ENCODE measurements around the gene PLEKHG4B. TPM values are rescaled to one million over a fixed set of nuclear protein-coding genes. Genes with fewer than 3 reads are reported as not detected.
"Not testable (repeated sequence)": the region's sequence is repeated elsewhere in the genome, so short reads cannot be mapped to it uniquely, and the experiment has no call there.

The PLEKHG4B gene
- 0.15 and 1.6 TPM in 2 replicates for total RNA-seq

DNA sequence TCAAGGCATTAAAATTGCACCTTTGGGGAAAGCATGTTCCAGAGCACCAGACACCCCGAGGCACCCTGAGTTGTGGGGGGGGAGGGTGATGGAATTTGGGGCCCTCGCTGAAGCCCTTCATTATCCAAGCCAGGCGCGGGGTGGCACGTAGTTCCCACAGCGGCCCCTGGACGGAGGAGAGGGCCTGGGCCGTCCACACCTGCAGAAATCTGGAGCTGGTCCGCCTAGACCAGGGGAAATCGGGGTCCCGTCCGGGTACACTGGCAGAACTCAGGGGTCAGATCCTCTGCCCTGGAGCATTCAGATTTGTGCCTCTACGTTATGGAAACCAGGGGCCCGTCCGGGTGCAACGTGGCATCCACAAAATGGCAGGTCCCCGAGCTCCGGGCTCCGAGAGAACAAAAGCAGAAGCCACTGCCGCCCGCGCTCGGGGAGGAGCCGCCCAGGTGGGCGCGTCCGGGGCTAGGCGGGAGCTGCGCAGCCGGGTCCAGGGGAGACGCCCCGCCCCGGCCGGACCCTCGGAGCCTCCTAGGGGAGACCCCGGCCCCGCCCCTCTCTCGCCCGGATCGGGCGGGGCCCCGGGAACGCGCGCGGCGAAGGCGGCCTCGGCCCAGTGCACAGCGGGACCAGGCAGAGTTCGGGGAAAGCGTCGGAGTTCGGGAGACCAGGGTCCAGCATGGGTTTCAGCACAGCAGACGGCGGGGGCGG, at the start of gene PLEKHG4B:
Gene PLEKHG4B, plus strand, starts transcription at position 613 of the 708 bp plus-strand sequence. Its CDS starts 64 bp downstream, at position 677.
- DNase-seq (ENCODE audit: low read depth), result no peak

DNA sequence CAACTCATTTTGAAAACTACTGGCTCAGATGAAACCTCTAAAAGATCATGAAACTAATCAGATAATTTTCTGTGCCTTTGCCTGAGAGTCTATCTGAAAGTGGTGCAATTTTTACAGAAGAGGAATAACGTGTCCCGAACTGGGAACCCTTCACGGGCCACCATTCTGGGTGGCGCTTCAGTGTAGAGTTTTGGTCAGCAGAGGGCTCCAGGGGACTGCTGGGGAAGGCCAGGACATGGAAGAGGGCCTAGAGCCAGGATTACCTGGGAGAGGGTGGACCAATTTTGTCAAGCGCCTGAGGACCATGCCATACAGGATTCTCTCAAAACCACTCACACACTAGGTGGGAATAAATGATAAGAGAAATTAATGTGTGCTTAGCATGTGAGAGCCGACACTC, 49.7 kb upstream of the PLEKHG4B start:
- DNase-seq (ENCODE audit: low read depth), result no peak

GRCh38 chr5:48192-48591, 43.8 kb upstream of the PLEKHG4B start:
- no peak for DNase-seq (ENCODE audit: low read depth)

DNA sequence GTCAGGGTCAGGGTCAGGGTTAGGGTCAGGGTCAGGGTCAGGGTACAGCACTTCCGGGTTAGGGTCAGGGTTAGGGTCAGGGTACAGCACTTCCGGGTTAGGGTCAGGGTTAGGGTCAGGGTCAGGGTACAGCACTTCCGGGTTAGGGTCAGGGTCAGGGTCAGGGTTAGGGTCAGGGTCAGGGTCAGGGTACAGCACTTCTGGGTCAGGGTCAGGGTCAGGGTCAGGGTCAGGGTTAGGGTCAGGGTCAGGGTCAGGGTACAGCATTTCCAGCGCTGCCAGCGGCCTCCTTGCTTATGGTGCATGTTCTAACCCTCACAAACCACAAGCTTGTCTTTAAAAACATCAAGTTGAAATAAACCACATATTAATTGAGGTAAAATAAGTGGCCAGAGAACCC, 42.4 kb upstream of the PLEKHG4B start:
- DNase-seq (ENCODE audit: low read depth), result not testable (repeated sequence)

DNA sequence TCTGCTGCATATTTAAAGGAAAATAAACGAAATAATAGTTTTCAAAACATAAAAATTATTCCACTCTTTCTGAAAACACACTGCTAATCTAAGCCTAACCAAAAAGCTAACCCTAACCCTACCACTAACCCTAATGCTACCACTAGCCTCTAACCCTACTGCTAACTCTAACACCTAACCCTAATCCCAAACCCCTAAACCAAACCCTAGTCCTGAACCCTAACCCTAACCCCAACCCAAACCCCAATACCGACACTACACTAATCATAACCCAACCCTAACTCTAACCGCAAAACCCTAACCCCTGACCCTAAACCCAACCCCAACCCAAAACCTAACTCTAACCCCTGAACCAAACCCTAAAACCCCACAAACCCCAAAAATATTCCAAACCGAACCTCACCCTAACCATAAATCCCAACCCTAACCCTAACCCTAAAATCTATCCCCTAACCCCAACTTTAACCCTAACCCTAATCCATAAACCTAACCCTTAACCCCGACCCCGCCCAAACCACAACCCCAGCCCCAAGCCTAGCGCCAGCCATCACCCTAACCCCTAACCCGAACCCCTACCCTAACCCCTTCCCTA, 41.9 kb upstream of the PLEKHG4B start:
- DNase-seq (ENCODE audit: low read depth), result no peak

- no peak for DNase-seq (ENCODE audit: low read depth)
Observed at GRCh38 chr5:50724-51499, 41.1 kb upstream of the PLEKHG4B start.

DNA sequence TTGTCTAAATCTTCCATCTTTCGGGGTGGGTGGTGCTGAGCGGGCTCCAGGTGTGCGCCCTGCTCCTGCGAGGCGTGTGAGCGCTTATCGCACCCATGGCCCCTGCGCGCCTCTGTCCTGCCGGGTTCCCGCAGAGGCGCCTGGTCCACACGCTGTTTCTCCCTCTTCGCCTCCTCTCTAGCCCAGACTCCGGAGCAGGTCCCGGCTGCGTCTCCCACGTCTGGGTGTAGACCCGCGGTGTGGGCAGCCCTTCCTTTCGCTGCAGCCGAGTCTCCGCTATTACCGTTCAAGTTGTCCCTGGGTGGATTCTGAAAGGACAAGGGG, 40.5 kb upstream of the PLEKHG4B start:
- no peak for DNase-seq (ENCODE audit: low read depth)

DNA sequence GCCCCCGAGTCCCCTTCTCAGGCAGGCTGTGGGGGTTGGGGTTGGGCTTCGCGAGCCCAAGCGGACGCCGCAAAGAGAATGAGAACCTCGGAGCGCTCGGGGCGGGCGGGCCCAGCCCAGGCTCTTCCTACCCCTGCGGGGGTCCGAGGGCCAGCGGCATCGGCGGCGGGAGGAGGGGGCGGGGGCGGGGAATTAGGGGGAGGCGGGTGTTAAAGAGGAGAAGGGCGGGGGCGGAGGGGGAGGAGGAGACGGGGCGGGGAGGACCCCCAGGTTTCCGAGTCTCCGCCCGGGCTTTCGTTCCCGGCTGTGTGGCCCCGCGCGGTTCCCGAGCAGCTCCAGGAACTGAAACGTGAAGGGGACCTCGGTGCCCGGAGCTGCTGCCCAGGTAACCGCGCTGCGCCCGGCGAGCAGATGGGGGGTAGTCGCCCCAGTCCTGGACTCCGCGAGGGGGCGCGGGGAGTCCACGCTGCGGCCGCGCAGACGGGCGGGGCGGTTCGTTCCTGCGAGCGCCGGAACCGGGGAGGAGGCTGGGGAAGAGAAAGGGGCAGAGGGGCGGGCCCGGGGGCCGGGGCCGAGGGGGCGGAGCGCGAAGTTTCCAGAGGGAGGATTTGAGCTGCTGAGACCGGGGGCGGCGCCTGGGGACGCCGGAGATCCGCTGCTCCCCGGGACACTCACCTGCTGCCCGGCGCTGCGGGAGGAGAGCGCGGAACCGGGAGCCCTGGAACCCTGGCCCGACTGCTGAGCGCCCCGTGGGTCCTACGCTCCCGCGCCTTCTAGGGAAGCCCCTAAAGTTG, 38.4 kb upstream of the PLEKHG4B start:
- no peak for DNase-seq (ENCODE audit: low read depth)

- no peak for DNase-seq (ENCODE audit: low read depth)
Observed at GRCh38 chr5:54175-54730, 37.7 kb upstream of the PLEKHG4B start.

- no peak for DNase-seq (ENCODE audit: low read depth)
Observed at GRCh38 chr5:54876-55569, 36.9 kb upstream of the PLEKHG4B start.

DNA sequence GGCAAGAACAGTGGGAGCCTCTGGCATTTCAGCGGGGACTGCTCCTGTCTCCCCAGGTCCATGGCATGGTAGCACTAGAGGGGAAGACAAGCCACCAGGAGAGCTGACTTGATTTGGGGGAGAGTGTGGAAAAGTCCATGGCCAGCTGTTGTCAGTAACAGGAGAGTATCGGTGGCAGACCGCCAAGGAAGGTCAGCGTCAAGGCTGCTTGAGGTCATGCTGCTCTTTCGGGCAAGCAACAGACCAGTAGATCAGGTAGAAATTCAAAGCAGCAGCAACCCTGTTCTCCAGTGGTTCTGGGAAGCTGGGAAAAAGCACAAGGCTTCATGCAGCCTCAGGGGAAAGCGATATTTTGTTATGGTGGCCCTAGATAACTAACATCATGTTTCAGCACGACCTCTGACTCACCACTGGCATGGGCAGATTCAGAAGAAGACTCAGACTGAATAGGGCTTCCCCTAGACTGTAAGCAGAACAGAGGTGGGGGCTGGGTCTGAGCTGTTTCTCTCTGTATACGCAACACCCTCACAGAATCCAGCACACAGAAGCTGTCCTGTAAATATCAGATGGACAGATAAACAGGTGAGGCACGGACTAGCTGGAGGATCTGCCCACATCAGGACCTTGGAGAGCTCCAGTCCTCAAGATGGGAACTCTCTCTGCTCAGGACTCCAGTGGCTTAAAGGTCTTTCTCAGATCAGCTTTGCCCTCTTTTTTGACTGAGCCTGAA, 35.2 kb upstream of the PLEKHG4B start:
- DNase-seq (ENCODE audit: low read depth), result peak; percentile 27

- not testable (repeated sequence) for DNase-seq (ENCODE audit: low read depth)
Observed at GRCh38 chr5:60250-60649, 31.7 kb upstream of the PLEKHG4B start.

GRCh38 chr5:70440-70839, 21.5 kb upstream of the PLEKHG4B start:
- DNase-seq (ENCODE audit: low read depth), result no peak

GRCh38 chr5:72316-73180, 19.4 kb upstream of the PLEKHG4B start:
- DNase-seq (ENCODE audit: low read depth), result not testable (repeated sequence)

GRCh38 chr5:73181-73447, 18.9 kb upstream of the PLEKHG4B start:
- DNase-seq (ENCODE audit: low read depth), result not testable (repeated sequence)

GRCh38 chr5:73768-74502, 18.0 kb upstream of the PLEKHG4B start:
- no peak for DNase-seq (ENCODE audit: low read depth)

- DNase-seq (ENCODE audit: low read depth), result no peak
Observed at GRCh38 chr5:74503-75109, 17.4 kb upstream of the PLEKHG4B start.
